Small intestine (tissue), 16 donors: ENCODE measurements around the gene GTF2E1. TPM values are rescaled to one million over a fixed set of nuclear protein-coding genes. Genes with fewer than 3 reads are reported as not detected.

Experiments used
- DNase-seq, 2 donors: peaks; one replicate each; pipeline versions ENCODE4 v3.0.0 to v3.0.0-alpha.2; 2013
- FAIRE-seq: peaks from 2 replicates; lab custom pipeline; 2012; peaks lifted over from hg19 to GRCh38; lab: Jason Lieb, UNC
- H3K27ac ChIP-seq, 3 donors: one replicate each; pipeline ENCODE4 v1.5.1; 2013; ENCODE audit warnings: low read length in 2 of 3, mild to moderate bottlenecking in 2 of 3, control low read depth in 1 of 3, inconsistent platforms in 1 of 3, low read depth in 1 of 3, moderate library complexity in 1 of 3
- H3K27me3 ChIP-seq, 3 donors: one replicate each; pipeline ENCODE4 v1.6.1; 2013; ENCODE audit warnings: low read length in 3 of 3, inconsistent platforms in 1 of 3; ENCODE audit not compliant: control insufficient read depth in 3 of 3, insufficient read depth in 3 of 3
- H3K36me3 ChIP-seq, 3 donors: one replicate each; pipeline ENCODE4 v1.6.1; 2013; ENCODE audit warnings: low read length in 3 of 3, inconsistent platforms in 1 of 3, low read depth in 1 of 3, mild to moderate bottlenecking in 1 of 3, moderate library complexity in 1 of 3; ENCODE audit not compliant: control insufficient read depth in 3 of 3, insufficient read depth in 2 of 3
- H3K4me1 ChIP-seq, 3 donors: one replicate each; pipeline ENCODE4 v1.6.1; 2013; ENCODE audit warnings: low read length in 2 of 3, inconsistent platforms in 1 of 3, low read depth in 1 of 3, mild to moderate bottlenecking in 1 of 3, moderate library complexity in 1 of 3; ENCODE audit not compliant: control insufficient read depth in 3 of 3, insufficient read depth in 2 of 3
- H3K4me3 ChIP-seq, 3 donors: one replicate each; pipeline ENCODE4 v1.5.1; 2013; ENCODE audit warnings: low read length in 3 of 3, control low read depth in 1 of 3, inconsistent platforms in 1 of 3, low read depth in 1 of 3, mild to moderate bottlenecking in 1 of 3, moderate library complexity in 1 of 3
- H3K9me3 ChIP-seq, 2 donors: one replicate each; pipeline ENCODE4 v1.6.1; 2013; ENCODE audit warnings: low read depth in 1 of 2, low read length in 1 of 2; ENCODE audit not compliant: control insufficient read depth in 2 of 2, insufficient read depth in 1 of 2
- WGBS, 3 donors: extraction: QIAGEN DNeasy Blood & Tissue Kit; methylation state at CpG; one replicate each; pipeline ENCODE4 v1.1.7; 2013; 5-methylcytosine and 5-hydroxymethylcytosine counted together
- long read RNA-seq, 10 donors: transcript quantifications; one replicate each; lab custom pipeline, GENCODE V29; 2026
- polyA plus RNA-seq, 4 donors: library from polyadenylated mRNA; stranded (reverse) in 3 of 4; unstranded in 1 of 4; fragments of 200-250 nt in 3 of 4; fragments of 120-200 nt in 1 of 4; gene quantifications; one replicate each; pipeline versions ENCODE4 v1.2.1 to v1.2.3, GENCODE V29; 2013
- donor health status: healthy with polysubstance abuse.
- donor health status: control.
- donor health status: control.
- donor health status: Bipolar disorder and iron deficiency.
- donor health status: healthy.

Gene GTF2E1
- polyA plus RNA-seq: 10 to 100 TPM in 1 of 4 donors, 1 to 10 TPM in 3; 3.0 to 10.5 (median 5.3) TPM
- long read RNA-seq, donor 1: 0 reads
- long read RNA-seq, donor 2, partial matches to known transcripts: 0 of 3 reads
- long read RNA-seq, donor 2, other reads (novel, unspliced or antisense): 0 of 3 reads
- long read RNA-seq, donor 3, partial matches to known transcripts: 0 of 3 reads
- long read RNA-seq, donor 3, other reads (novel, unspliced or antisense): 0 of 3 reads
- long read RNA-seq, donor 4, partial matches to known transcripts: 0 of 1 reads
- long read RNA-seq, donor 4, other reads (novel, unspliced or antisense): 0 of 1 reads
- long read RNA-seq, donor 5: 0 reads
- long read RNA-seq, donor 6, partial matches to known transcripts: 0 of 2 reads
- long read RNA-seq, donor 6, other reads (novel, unspliced or antisense): 0 of 2 reads
- long read RNA-seq, donor 7: 0 reads
- long read RNA-seq, donor 8: 0 reads
- long read RNA-seq, donor 9: 0 reads
- long read RNA-seq, donor 10, transcript GTF2E1-201 (5 exons, 3,012 nt): major isoform, 6 of 7 reads
- long read RNA-seq, donor 10, partial matches to known transcripts: 0 of 7 reads
- long read RNA-seq, donor 10, other reads (novel, unspliced or antisense): 0 of 7 reads

DNA sequence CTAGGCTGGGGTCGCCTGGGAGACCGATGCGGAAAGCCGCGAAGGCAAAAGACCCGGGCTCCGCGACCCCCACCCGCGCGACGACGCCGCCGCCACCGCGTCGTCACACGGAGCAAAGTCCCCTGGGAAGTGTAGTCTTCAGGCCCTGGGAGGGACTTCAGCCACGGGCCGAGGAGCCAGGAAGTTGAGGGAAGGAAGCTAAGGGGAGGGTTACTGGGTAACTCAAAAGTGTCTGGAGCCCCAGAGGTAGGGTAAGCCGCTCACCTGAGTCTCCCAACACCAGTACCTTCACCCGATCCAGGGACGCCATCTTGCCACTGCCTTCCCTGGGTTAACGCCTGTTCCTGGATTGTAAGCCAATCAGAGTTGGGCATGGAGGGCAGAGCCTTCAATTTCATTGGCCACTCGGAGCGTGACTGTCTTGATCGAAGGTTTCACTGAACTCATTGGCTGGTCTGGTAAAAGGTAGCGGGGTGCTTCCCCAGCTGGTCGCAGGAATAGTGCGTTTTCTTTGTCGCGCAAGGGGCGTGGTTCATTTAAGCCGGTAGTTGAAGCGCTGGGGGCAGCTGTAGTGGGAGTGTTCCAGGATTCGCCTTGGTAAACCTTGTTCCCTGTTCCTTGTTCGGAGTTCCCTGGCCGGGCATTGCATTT is at the start of gene GTF2E1, which contains the start of gene RABL3:
GTF2E1 (plus strand) TSS at position 547 of the 651 bp plus-strand sequence. CDS start 7,809 bp downstream, outside the sequence.
RABL3 (minus strand) TSS at position 319 of the 651 bp plus-strand sequence; CDS start at position 310, 9 bp downstream.
- Histone ChIP-seq H3K9me3 (peaks cover 1 to 22% of the 10 kb centered on the region in 2 donors), H3K36me3 (peaks cover 0 to 11% (median 3%) of the 10 kb centered on the region in 3 donors), H3K4me1 (peaks cover 4 to 16% (median 9%) of the 10 kb centered on the region in 3 donors), H3K4me3 (peak within 1 kb of the TSS; percentile 78 to 99 (median 94)), H3K27ac (peak within 1 kb of the TSS; percentile 93 to 99 (median 95)), H3K27me3 (no peaks in the 10 kb centered on the region)
- WGBS, 3 donors: 0% methylated on average over 39 of the region's 39 CpGs
- no peak for FAIRE-seq
- peak; percentile 100 for DNase-seq

GRCh38 chr3:120693439-120694171 is 48.9 kb upstream of the GTF2E1 start:
- Histone ChIP-seq H3K27ac (peak overlapping the region in 1 of 3 donors; percentile 30), H3K27me3 (no peaks in the 10 kb centered on the region), H3K9me3 (no peaks in the 10 kb centered on the region), H3K4me1 (peaks cover 0 to 5% (median 0%) of the 10 kb centered on the region in 3 donors), H3K36me3 (peaks cover 2 to 3% (median 2%) of the 10 kb centered on the region in 3 donors), H3K4me3 (no peak overlapping the region)
- FAIRE-seq (no peak), DNase-seq (peak; percentile 50 to 71)
- WGBS, 3 donors: 49 to 68% (median 52%) methylated on average over 1 of the region's 1 CpG

DNA sequence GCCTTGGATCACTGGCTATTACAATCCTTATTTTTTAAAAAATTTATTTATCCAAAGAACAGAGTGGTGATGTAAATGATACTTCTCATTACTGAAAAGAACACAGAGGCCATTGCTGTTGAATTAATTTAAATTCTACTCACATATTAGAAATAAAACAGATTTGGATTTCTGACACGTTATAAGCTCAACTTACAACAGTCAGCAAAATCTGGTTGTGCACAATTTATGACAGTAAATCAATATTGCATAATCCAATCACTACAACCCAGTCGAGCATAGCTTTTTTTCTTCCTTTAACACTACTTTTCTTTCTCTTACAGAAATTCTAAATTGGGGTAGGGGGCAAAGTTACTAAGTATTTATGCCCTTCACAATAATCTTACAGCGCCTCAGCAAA is 43.2 kb upstream of the GTF2E1 start:
- Histone ChIP-seq H3K4me3 (no peak overlapping the region), H3K4me1 (no peaks in the 10 kb centered on the region), H3K27me3 (no peaks in the 10 kb centered on the region), H3K36me3 (peaks cover 0 to 3% (median 2%) of the 10 kb centered on the region in 3 donors), H3K27ac (no peak overlapping the region), H3K9me3 (peaks cover 0 to 4% of the 10 kb centered on the region in 2 donors)
- DNase-seq: no peak
- 69 to 85% (median 74%) methylated on average over 3 of the region's 3 CpGs for whole genome bisulfite sequencing, 3 donors
- no peak for FAIRE-seq

DNA sequence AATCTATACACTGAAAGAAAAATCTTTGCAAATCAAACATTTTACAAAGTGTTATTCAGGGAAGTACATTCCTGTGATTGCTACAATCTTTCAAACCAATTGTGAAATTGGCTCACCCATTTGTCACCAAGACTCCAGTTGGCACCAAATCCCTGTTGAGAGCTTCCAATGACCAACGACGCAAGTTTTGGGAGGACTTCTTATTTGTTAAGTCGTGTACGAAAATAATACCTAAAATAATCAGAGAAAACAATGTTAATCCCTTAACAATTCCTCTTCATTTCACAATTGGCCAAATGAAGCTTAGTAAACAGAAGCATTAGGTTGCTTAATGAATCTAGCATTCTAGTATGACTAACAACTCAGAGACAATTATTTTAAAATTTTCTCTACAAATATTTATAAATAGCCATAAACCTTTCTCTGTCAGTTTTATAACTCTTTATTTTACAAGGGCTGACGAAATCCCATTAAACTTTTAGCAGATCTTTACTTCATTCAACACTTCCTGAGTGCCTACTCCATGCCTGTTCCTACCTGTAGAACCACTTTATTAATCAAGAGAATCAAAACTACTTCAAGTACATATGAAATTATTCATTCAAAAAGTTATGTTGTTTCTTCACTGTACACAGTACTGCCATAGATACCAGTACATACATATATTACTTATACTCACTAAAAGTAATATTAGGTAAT is 36.5 kb upstream of the GTF2E1 start:
- Histone ChIP-seq H3K4me1 (no peaks in the 10 kb centered on the region), H3K36me3 (peaks cover 0 to 6% (median 0%) of the 10 kb centered on the region in 3 donors), H3K27me3 (no peaks in the 10 kb centered on the region), H3K4me3 (no peak overlapping the region), H3K27ac (no peak overlapping the region), H3K9me3 (peaks cover 0 to 4% of the 10 kb centered on the region in 2 donors)
- FAIRE-seq (no peak), DNase-seq (no peak)
- WGBS, 3 donors: 90 to 95% (median 91%) methylated on average over 5 of the region's 5 CpGs

- no peak overlapping the region for H3K4me3 ChIP-seq
- peaks cover 0 to 4% of the 10 kb centered on the region in 2 donors for H3K9me3 ChIP-seq
- no peak overlapping the region for H3K27ac ChIP-seq
- DNase-seq (no peak), FAIRE-seq (no peak)
- peaks cover 0 to 6% (median 0%) of the 10 kb centered on the region in 3 donors for H3K36me3 ChIP-seq
- H3K4me1 ChIP-seq: no peaks in the 10 kb centered on the region
- no peaks in the 10 kb centered on the region for H3K27me3 ChIP-seq
Observed at GRCh38 chr3:120706950-120707349, 35.6 kb upstream of the GTF2E1 start.

GRCh38 chr3:120708408-120708807 is 34.1 kb upstream of the GTF2E1 start:
- no peak overlapping the region for H3K4me3 ChIP-seq
- FAIRE-seq: no peak
- no peaks in the 10 kb centered on the region for H3K27me3 ChIP-seq
- H3K27ac ChIP-seq: no peak overlapping the region
- no peak for DNase-seq
- H3K9me3 ChIP-seq: no peaks in the 10 kb centered on the region
- no peaks in the 10 kb centered on the region for H3K4me1 ChIP-seq
- peaks cover 0 to 3% (median 0%) of the 10 kb centered on the region in 3 donors for H3K36me3 ChIP-seq

- no peak overlapping the region for H3K4me3 ChIP-seq
- FAIRE-seq (no peak), DNase-seq (no peak)
- H3K36me3 ChIP-seq: no peaks in the 10 kb centered on the region
- no peaks in the 10 kb centered on the region for H3K27me3 ChIP-seq
- H3K4me1 ChIP-seq: no peaks in the 10 kb centered on the region
- no peak overlapping the region for H3K27ac ChIP-seq
- 93 to 100% (median 93%) methylated on average over 1 of the region's 1 CpG for WGBS, 3 donors
- no peaks in the 10 kb centered on the region for H3K9me3 ChIP-seq
Observed at GRCh38 chr3:120710369-120710768, 32.2 kb upstream of the GTF2E1 start.
